Esophagus squamous epithelium (tissue), 5 donors: ENCODE data around the gene ZNF24. TPM values are rescaled to one million over a fixed set of nuclear protein-coding genes. Genes with fewer than 3 reads are reported as not detected.

ENCODE experiments used
- DNase-seq: peaks from one replicate; lab custom pipeline; 2025; lab: John Stamatoyannopoulos, UW
- H3K27ac ChIP-seq, 4 donors: fragments of 200-600 bp; sonication (generic); one replicate each; pipeline ENCODE4 v1.5.1; 2016 to 2019; ENCODE audit warnings: mild to moderate bottlenecking in 1 of 4
- H3K27me3 ChIP-seq, 4 donors: fragments of 200-600 bp; sonication (generic); 1 replicate in 3 of 4; 2 replicates in 1 of 4; pipeline versions ENCODE4 v1.5.1 to v1.6.0; 2017 to 2021; ENCODE audit warnings: antibody characterized with exemption in 1 of 4
- H3K36me3 ChIP-seq, 3 donors: fragments of 200-600 bp; sonication (generic); one replicate each; pipeline ENCODE4 v1.5.1; 2016 to 2019
- H3K4me1 ChIP-seq, 3 donors: fragments of 200-600 bp; sonication (generic); one replicate each; pipeline ENCODE4 v1.5.1; 2017 to 2019
- H3K4me3 ChIP-seq, 4 donors: fragments of 200-600 bp; sonication (generic); 1 replicate in 3 of 4; 2 replicates in 1 of 4; pipeline ENCODE4 v1.5.1; 2016 to 2019; ENCODE audit warnings: mild to moderate bottlenecking in 2 of 4, moderate library complexity in 1 of 4
- H3K9me3 ChIP-seq, 3 donors: fragments of 200-600 bp; sonication (generic); one replicate each; pipeline ENCODE4 v1.5.1; 2016 to 2019
- CTCF ChIP-seq, 6 experiments: fragments of 450-650 bp in 4 of 6; fragments of 200-600 bp in 2 of 6; sonication (generic) in 2 of 6; IDR thresholded peaks; one replicate each; pipeline ENCODE4 v1.5.1; 2016 to 2019; ENCODE audit warnings: antibody characterized with exemption in 6 of 6, mild to moderate bottlenecking in 4 of 6, moderate library complexity in 4 of 6
- POLR2A ChIP-seq, 4 donors: fragments of 450-650 bp; IDR thresholded peaks; one replicate each; pipeline ENCODE4 v1.6.1; 2017; ENCODE audit warnings: antibody characterized with exemption in 4 of 4, mild to moderate bottlenecking in 4 of 4, moderate library complexity in 3 of 4
- WGBS, 2 donors: methylation state at CpG; one replicate each; pipeline ENCODE4 v1.1.5; 2018; 5-methylcytosine and 5-hydroxymethylcytosine counted together
- intact Hi-C: fragments of 100-400 bp; cut with DNase I; formaldehyde crosslinking; loops from one replicate; pipeline ENCODE4 v1.15.0; 2022
- total RNA-seq, 4 donors: library from RNA; depleted of rRNA; stranded (reverse); fragments of >200 nt; gene quantifications; one replicate each; pipeline ENCODE4 v1.1.0, GENCODE V29; 2016
- donor health status: DM: yes; HTN: yes; CAD: no.

Gene ZNF24
- total RNA-seq, 4 donors from 2014 or later: 20.8 to 30.3 (median 23.4) TPM

GRCh38 chr18:35306588-35307250, 37.5 kb downstream of the ZNF24 start:
- H3K27me3 ChIP-seq: no peaks in the 10 kb centered on the region
- H3K9me3 ChIP-seq: peaks cover 5 to 85% (median 78%) of the 10 kb centered on the region in 3 donors
- no peak for DNase-seq
- 95 to 97% methylated on average over 5 of the region's 5 CpGs for WGBS, 2 donors
- TF ChIP-seq POLR2A (IDR thresholded peaks at IDR 0.05) (no peak), CTCF (IDR thresholded peaks at IDR 0.05) (no peak)
- peaks cover 3 to 73% (median 10%) of the 10 kb centered on the region in 3 donors for H3K36me3 ChIP-seq
- intact Hi-C loops: no loop called here
- no peak overlapping the region for H3K4me3 ChIP-seq
- no peak overlapping the region for H3K27ac ChIP-seq
- H3K4me1 ChIP-seq: peaks cover 0 to 10% (median 0%) of the 10 kb centered on the region in 3 donors

- Histone ChIP-seq H3K4me1 (no peaks in the 10 kb centered on the region), H3K27ac (no peak overlapping the region), H3K27me3 (no peaks in the 10 kb centered on the region), H3K9me3 (peaks cover 5 to 94% (median 70%) of the 10 kb centered on the region in 3 donors), H3K36me3 (peaks cover 3 to 100% (median 15%) of the 10 kb centered on the region in 3 donors), H3K4me3 (no peak overlapping the region)
- WGBS, 2 donors: 97 to 100% methylated on average over 1 to 4 of the region's 4 CpGs
- no peak for DNase-seq
- TF ChIP-seq CTCF (IDR thresholded peaks at IDR 0.05): no peak
- no peak for TF ChIP-seq POLR2A (IDR thresholded peaks at IDR 0.05)
- intact Hi-C loops: no loop called here
Observed at GRCh38 chr18:35303610-35304009, 40.6 kb downstream of the ZNF24 start.

GRCh38 chr18:35296060-35296459, 48.2 kb downstream of the ZNF24 start:
- peaks cover 2 to 19% (median 7%) of the 10 kb centered on the region in 3 donors for H3K4me1 ChIP-seq
- no peak for TF ChIP-seq POLR2A (IDR thresholded peaks at IDR 0.05)
- TF ChIP-seq CTCF (IDR thresholded peaks at IDR 0.05): no peak
- no peak overlapping the region for H3K27ac ChIP-seq
- WGBS, 2 donors: 96 to 100% methylated on average over 2 of the region's 2 CpGs
- no peak for DNase-seq
- H3K9me3 ChIP-seq: peaks cover 0 to 19% (median 5%) of the 10 kb centered on the region in 3 donors
- peaks cover 0 to 81% (median 5%) of the 10 kb centered on the region in 3 donors for H3K36me3 ChIP-seq
- H3K27me3 ChIP-seq: no peaks in the 10 kb centered on the region
- intact Hi-C loops: no loop called here
- H3K4me3 ChIP-seq: no peak overlapping the region

- no peak for DNase-seq
- peaks cover 6 to 43% (median 17%) of the 10 kb centered on the region in 3 donors for H3K4me1 ChIP-seq
- no peak for TF ChIP-seq CTCF (IDR thresholded peaks at IDR 0.05)
- TF ChIP-seq POLR2A (IDR thresholded peaks at IDR 0.05): no peak
- 72 to 85% methylated on average over 2 of the region's 2 CpGs for WGBS, 2 donors
- no peaks in the 10 kb centered on the region for H3K9me3 ChIP-seq
- peak overlapping the region; percentile 65 to 88 (median 74) for H3K4me3 ChIP-seq
- intact Hi-C loops: loop anchor here (5.0 kb wide), 1 partner anchor 49 kb away; the partner anchor contains the start of gene ZNF397
- peaks cover 0 to 33% (median 0%) of the 10 kb centered on the region in 3 donors for H3K36me3 ChIP-seq
- H3K27ac ChIP-seq: peak overlapping the region in 1 of 4 donors; percentile 91
- H3K27me3 ChIP-seq: no peaks in the 10 kb centered on the region
Observed at GRCh38 chr18:35291166-35291565, 53.1 kb downstream of the ZNF24 start.

- Histone ChIP-seq H3K4me3 (peak within 1 kb of the TSS; percentile 65 to 88 (median 74)), H3K9me3 (no peaks in the 10 kb centered on the region), H3K27ac (peak within 1 kb of the TSS; percentile 87 to 93 (median 91)), H3K4me1 (peaks cover 6 to 43% (median 17%) of the 10 kb centered on the region in 3 donors), H3K36me3 (peaks cover 0 to 24% (median 0%) of the 10 kb centered on the region in 3 donors), H3K27me3 (no peaks in the 10 kb centered on the region)
- peak; percentile 54 for DNase-seq
- intact Hi-C loops: loop anchor here (5.0 kb wide), 1 partner anchor 48 kb away; the partner anchor contains the start of gene ZNF397
- TF ChIP-seq CTCF (IDR thresholded peaks at IDR 0.05) (peak in 1 of 6 experiments; percentile 26), POLR2A (IDR thresholded peaks at IDR 0.05) (peak in 3 of 4 donors; percentile 62 to 72 (median 66))
- 0% methylated on average over 19 to 21 of the region's 41 CpGs for WGBS, 2 donors
Observed at GRCh38 chr18:35290094-35290735, 54.0 kb downstream of the ZNF24 start, which contains the start of gene ZSCAN30. Gene ZSCAN30 (minus strand): TSS chr18:35290229. CDS start chr18:35264352, 25,877 bp downstream.
